ENCODE results near the gene ZKSCAN8.

The ZKSCAN8 gene

GRCh38 chr6:28137505-28137981 is 4.1 kb upstream of the ZKSCAN8 start:
- no peak for TF ChIP-seq CTCF (IDR thresholded peaks at IDR 0.05)
- H2AFZ ChIP-seq, result peak overlapping the region; percentile 96
- peaks cover 19% of the 10 kb centered on the region for H3K79me2 ChIP-seq
- peak overlapping the region; percentile 99 for H3K4me2 ChIP-seq (ENCODE audit: low read length)
- H3K4me1 ChIP-seq, result no peaks in the 10 kb centered on the region
- H3K9ac ChIP-seq, result peak overlapping the region; percentile 82
- H3K27ac ChIP-seq, result peak overlapping the region; percentile 88
- H3K9me3 ChIP-seq (ENCODE audit: control insufficient read depth, low read length), result no peaks in the 10 kb centered on the region
- peak overlapping the region; percentile 95 for H3K4me3 ChIP-seq (ENCODE audit: low read depth, low read length)
- no peaks in the 10 kb centered on the region for H3K27me3 ChIP-seq (ENCODE audit: control insufficient read depth, insufficient read depth, low read length)
- H3K36me3 ChIP-seq (ENCODE audit: control insufficient read depth, insufficient read depth, low read length), result no peaks in the 10 kb centered on the region

GRCh38 chr6:28139860-28140543 is 1.7 kb upstream of the ZKSCAN8 start:
- Histone ChIP-seq H2AFZ (peak overlapping the region; percentile 33), H3K27me3 (ENCODE audit: control insufficient read depth, insufficient read depth, low read length) (no peaks in the 10 kb centered on the region), H3K27ac (no peak overlapping the region), H3K4me3 (ENCODE audit: low read depth, low read length) (no peak overlapping the region), H3K36me3 (ENCODE audit: control insufficient read depth, insufficient read depth, low read length) (no peaks in the 10 kb centered on the region), H3K4me2 (ENCODE audit: low read length) (no peak overlapping the region), H3K9ac (no peak overlapping the region), H3K4me1 (peaks cover 6% of the 10 kb centered on the region), H3K9me3 (ENCODE audit: control insufficient read depth, low read length) (no peaks in the 10 kb centered on the region), H3K79me2 (peaks cover 23% of the 10 kb centered on the region)
- no peak for TF ChIP-seq CTCF (IDR thresholded peaks at IDR 0.05)

- Histone ChIP-seq H3K4me2 (ENCODE audit: low read length) (no peak overlapping the region), H3K79me2 (peaks cover 23% of the 10 kb centered on the region), H3K27ac (no peak overlapping the region), H3K4me1 (peaks cover 6% of the 10 kb centered on the region), H3K9me3 (ENCODE audit: control insufficient read depth, low read length) (no peaks in the 10 kb centered on the region), H3K36me3 (ENCODE audit: control insufficient read depth, insufficient read depth, low read length) (no peaks in the 10 kb centered on the region), H3K4me3 (ENCODE audit: low read depth, low read length) (no peak overlapping the region), H3K9ac (no peak overlapping the region), H3K27me3 (ENCODE audit: control insufficient read depth, insufficient read depth, low read length) (no peaks in the 10 kb centered on the region), H2AFZ (no peak overlapping the region)
- no peak for TF ChIP-seq CTCF (IDR thresholded peaks at IDR 0.05)
Measured at GRCh38 chr6:28140616-28141015, 1.1 kb upstream of the ZKSCAN8 start.

DNA sequence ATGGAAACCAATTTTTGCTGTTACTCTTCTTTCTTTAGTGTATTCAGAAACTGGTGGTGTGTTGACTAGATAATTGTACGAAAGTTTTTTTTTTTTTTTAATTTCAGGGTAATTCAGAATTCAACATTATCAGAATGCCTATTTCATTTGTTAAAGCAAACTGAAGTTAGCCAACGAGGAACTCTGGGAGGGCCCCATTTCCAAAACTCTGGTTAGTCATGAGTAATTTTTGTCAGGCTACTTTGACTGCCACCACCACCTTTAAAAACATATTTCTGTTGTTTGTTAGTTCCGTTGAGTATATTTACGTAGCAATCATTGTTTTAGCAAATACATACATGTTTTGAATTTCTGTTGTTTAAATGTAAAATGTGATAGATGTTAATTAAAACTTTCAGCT is 763 bp downstream of the ZKSCAN8 start:
- Histone ChIP-seq H3K27me3 (ENCODE audit: control insufficient read depth, insufficient read depth, low read length) (no peaks in the 10 kb centered on the region), H3K79me2 (peaks cover 15% of the 10 kb centered on the region), H3K4me3 (ENCODE audit: low read depth, low read length) (peak overlapping the region; percentile 94), H3K9ac (peak overlapping the region; percentile 74), H3K4me2 (ENCODE audit: low read length) (peak overlapping the region; percentile 79), H3K36me3 (ENCODE audit: control insufficient read depth, insufficient read depth, low read length) (no peaks in the 10 kb centered on the region), H3K27ac (no peak overlapping the region), H3K9me3 (ENCODE audit: control insufficient read depth, low read length) (no peaks in the 10 kb centered on the region), H3K4me1 (peaks cover 6% of the 10 kb centered on the region), H2AFZ (peak overlapping the region; percentile 92)
- TF ChIP-seq CTCF (IDR thresholded peaks at IDR 0.05), result no peak

- H3K9ac ChIP-seq, result no peak overlapping the region
Measured at GRCh38 chr6:28145231-28145630, 3.5 kb downstream of the ZKSCAN8 start.

More at GRCh38 chr6:28145231-28145630, 3.5 kb downstream of the ZKSCAN8 start:
- Histone ChIP-seq H3K4me2 (ENCODE audit: low read length) (no peak overlapping the region), H3K36me3 (ENCODE audit: control insufficient read depth, insufficient read depth, low read length) (no peaks in the 10 kb centered on the region), H3K4me1 (peaks cover 6% of the 10 kb centered on the region), H3K4me3 (ENCODE audit: low read depth, low read length) (no peak overlapping the region), H3K9me3 (ENCODE audit: control insufficient read depth, low read length) (no peaks in the 10 kb centered on the region), H3K79me2 (peaks cover 16% of the 10 kb centered on the region), H3K27me3 (ENCODE audit: control insufficient read depth, insufficient read depth, low read length) (no peaks in the 10 kb centered on the region), H3K27ac (no peak overlapping the region), H2AFZ (no peak overlapping the region)
- TF ChIP-seq CTCF (IDR thresholded peaks at IDR 0.05), result no peak
